H9 (cell line): ENCODE measurements around the gene METTL23. TPM values are rescaled to one million over a fixed set of nuclear protein-coding genes. Genes with fewer than 3 reads are reported as not detected.

ENCODE experiments used
- DNase-seq: peaks from one replicate; pipeline ENCODE4 v3.0.0-alpha.2; 2017
- H2AFZ ChIP-seq: one replicate; pipeline ENCODE4 v1.6.1; 2013; ENCODE audit warnings: mild to moderate bottlenecking, low read length, control low read depth, moderate library complexity
- H2AK5ac ChIP-seq: 2 replicates; pipeline ENCODE4 v1.6.1; 2013; ENCODE audit warnings: low read length, control low read depth, mixed read lengths; ENCODE audit not compliant: insufficient read length
- H2BK120ac ChIP-seq: one replicate; pipeline ENCODE4 v1.6.1; 2013; ENCODE audit warnings: low read depth, mild to moderate bottlenecking, low read length, control low read depth, inconsistent platforms; ENCODE audit not compliant: poor library complexity, severe bottlenecking
- H2BK12ac ChIP-seq: 2 replicates; pipeline ENCODE4 v1.6.1; 2013; ENCODE audit warnings: low read length, control low read depth, mixed read lengths, low read depth; ENCODE audit not compliant: insufficient read length
- H2BK15ac ChIP-seq: 2 replicates; pipeline ENCODE4 v1.6.1; 2013; ENCODE audit warnings: low read depth, low read length, control low read depth
- H2BK20ac ChIP-seq: one replicate; pipeline ENCODE4 v1.6.1; 2013; ENCODE audit warnings: low read depth, mild to moderate bottlenecking, low read length, control low read depth, inconsistent platforms; ENCODE audit not compliant: poor library complexity, severe bottlenecking
- H2BK5ac ChIP-seq: 2 replicates; pipeline ENCODE4 v1.6.1; 2013; ENCODE audit warnings: low read length, control low read depth, mixed read lengths; ENCODE audit not compliant: insufficient read length
- H3K14ac ChIP-seq: 2 replicates; pipeline ENCODE4 v1.6.1; 2013; ENCODE audit warnings: low read length, control low read depth; ENCODE audit not compliant: insufficient read depth
- H3K18ac ChIP-seq: 2 replicates; pipeline ENCODE4 v1.6.1; 2013; ENCODE audit warnings: low read depth, mild to moderate bottlenecking, mixed read lengths, low read length, control low read depth; ENCODE audit not compliant: insufficient read length
- H3K23ac ChIP-seq: 2 replicates; pipeline ENCODE4 v1.6.1; 2013; ENCODE audit warnings: low read length, control low read depth, mixed read lengths, low read depth; ENCODE audit not compliant: insufficient read length
- H3K23me2 ChIP-seq: 2 replicates; pipeline ENCODE4 v1.6.1; 2013; ENCODE audit warnings: low read depth, mild to moderate bottlenecking, mixed read lengths, low read length, control low read depth; ENCODE audit not compliant: insufficient read length, poor library complexity, severe bottlenecking
- H3K27ac ChIP-seq: 2 replicates; pipeline ENCODE4 v1.5.1; 2013; ENCODE audit warnings: low read length, control low read depth, mixed read lengths, low read depth; ENCODE audit not compliant: insufficient read length
- H3K27me3 ChIP-seq: 2 replicates; pipeline ENCODE4 v1.6.1; 2013; ENCODE audit warnings: low read length, control low read depth, inconsistent platforms; ENCODE audit not compliant: insufficient read depth
- H3K4ac ChIP-seq: 2 replicates; pipeline ENCODE4 v1.6.1; 2013; ENCODE audit warnings: low read depth, mild to moderate bottlenecking, control low read depth, inconsistent platforms, low read length, moderate library complexity
- H3K4me1 ChIP-seq: 2 replicates; pipeline ENCODE4 v1.6.1; 2013; ENCODE audit warnings: low read length, control low read depth, inconsistent platforms; ENCODE audit not compliant: insufficient read depth
- H3K4me2 ChIP-seq: 2 replicates; pipeline ENCODE4 v1.6.1; 2013; ENCODE audit warnings: low read length, control low read depth, mixed read lengths; ENCODE audit not compliant: insufficient read length, insufficient read depth
- H3K56ac ChIP-seq: 2 replicates; pipeline ENCODE4 v1.6.1; 2013; ENCODE audit warnings: low read depth, mild to moderate bottlenecking, mixed read lengths, low read length, control low read depth; ENCODE audit not compliant: insufficient read length
- H3K79me1 ChIP-seq: 2 replicates; pipeline ENCODE4 v1.6.1; 2013; ENCODE audit warnings: low read depth, mild to moderate bottlenecking, moderate library complexity, low read length, control low read depth, inconsistent platforms; ENCODE audit not compliant: insufficient read depth, poor library complexity, severe bottlenecking
- H3K79me2 ChIP-seq: 2 replicates; pipeline ENCODE4 v1.6.1; 2013; ENCODE audit warnings: low read length, control low read depth, inconsistent platforms; ENCODE audit not compliant: insufficient read depth
- H3K9ac ChIP-seq: 2 replicates; pipeline ENCODE4 v1.6.1; 2013; ENCODE audit warnings: low read length, control low read depth, mixed read lengths; ENCODE audit not compliant: insufficient read length; ENCODE audit errors: extremely low read depth
- H3K9me3 ChIP-seq: one replicate; pipeline ENCODE4 v1.6.1; 2013; ENCODE audit warnings: low read depth, low read length, inconsistent platforms; ENCODE audit not compliant: control insufficient read depth
- H3T11ph ChIP-seq: one replicate; pipeline ENCODE4 v1.6.1; 2013; ENCODE audit warnings: mild to moderate bottlenecking, low read length, control low read depth, inconsistent platforms
- H4K20me1 ChIP-seq: one replicate; pipeline ENCODE4 v1.6.1; 2013; ENCODE audit not compliant: control insufficient read depth, insufficient read length, insufficient read depth
- H4K5ac ChIP-seq: 2 replicates; pipeline ENCODE4 v1.6.1; 2013; ENCODE audit warnings: low read depth, mild to moderate bottlenecking, mixed read lengths, low read length, control low read depth; ENCODE audit not compliant: insufficient read length
- H4K8ac ChIP-seq: replicated peaks from 2 replicates; pipeline ENCODE4 v1.6.1; 2013; ENCODE audit warnings: low read length, control low read depth, mixed read lengths, low read depth; ENCODE audit not compliant: insufficient read length
- H4K91ac ChIP-seq: 2 replicates; pipeline ENCODE4 v1.6.1; 2013; ENCODE audit warnings: low read depth, mild to moderate bottlenecking, moderate library complexity, mixed read lengths, low read length, control low read depth; ENCODE audit not compliant: insufficient read length
- H3K27ac Mint-ChIP-seq, 3 experiments: 2 replicates in 2 of 3; 3 replicates in 1 of 3; pipeline ENCODE4 v1.8.0; 2020 to 2021; ENCODE audit warnings: mixed read lengths in 3 of 3, mild to moderate bottlenecking in 1 of 3, moderate library complexity in 1 of 3
- H3K27me3 Mint-ChIP-seq: 2 replicates; pipeline ENCODE4 v1.8.0; 2021; ENCODE audit warnings: low read depth, mild to moderate bottlenecking, moderate library complexity, mixed read lengths
- H3K36me3 Mint-ChIP-seq, 3 experiments: 2 replicates in 2 of 3; 3 replicates in 1 of 3; pipeline ENCODE4 v1.8.0; 2020 to 2021; ENCODE audit warnings: low read depth in 3 of 3, mixed read lengths in 3 of 3; ENCODE audit not compliant: insufficient read depth in 1 of 3
- H3K4me1 Mint-ChIP-seq, 2 experiments: 2 replicates each; pipeline ENCODE4 v1.8.0; 2020; ENCODE audit warnings: mixed read lengths in 2 of 2
- H3K4me3 Mint-ChIP-seq, 2 experiments: 2 replicates in 1 of 2; 3 replicates in 1 of 2; pipeline ENCODE4 v1.8.0; 2020 to 2021; ENCODE audit warnings: mild to moderate bottlenecking in 2 of 2, mixed read lengths in 2 of 2, moderate library complexity in 1 of 2
- H3K9me3 Mint-ChIP-seq, 2 experiments: 2 replicates in 1 of 2; 3 replicates in 1 of 2; pipeline ENCODE4 v1.8.0; 2020; ENCODE audit warnings: mild to moderate bottlenecking in 2 of 2, mixed read lengths in 2 of 2, moderate library complexity in 1 of 2
- WGBS: extraction: QIAGEN DNeasy Blood & Tissue Kit; methylation state at CpG from one replicate; pipeline ENCODE4 v1.1.7; 2013; ENCODE audit warnings: missing lambda C conversion rate, low lambda C conversion rate, mixed read lengths; ENCODE audit not compliant: insufficient read length; ENCODE audit errors: extremely low coverage; 5-methylcytosine and 5-hydroxymethylcytosine counted together
- total RNA-seq: library from RNA; stranded (reverse); gene quantifications from 2 replicates; pipeline ENCODE4 v1.2.1, GENCODE V29; 2021
- TF ChIP-seq, protein P1 (sequence below): fragments of 200-600 bp; sonication (generic); conservative IDR thresholded peaks from 3 replicates; pipeline ENCODE4 v1.8.0; 2021; ENCODE audit warnings: antibody characterized with exemption, mild to moderate bottlenecking

The METTL23 gene
- total RNA-seq, 1 experiment from 2014 or later: 29.9 TPM

DNA sequence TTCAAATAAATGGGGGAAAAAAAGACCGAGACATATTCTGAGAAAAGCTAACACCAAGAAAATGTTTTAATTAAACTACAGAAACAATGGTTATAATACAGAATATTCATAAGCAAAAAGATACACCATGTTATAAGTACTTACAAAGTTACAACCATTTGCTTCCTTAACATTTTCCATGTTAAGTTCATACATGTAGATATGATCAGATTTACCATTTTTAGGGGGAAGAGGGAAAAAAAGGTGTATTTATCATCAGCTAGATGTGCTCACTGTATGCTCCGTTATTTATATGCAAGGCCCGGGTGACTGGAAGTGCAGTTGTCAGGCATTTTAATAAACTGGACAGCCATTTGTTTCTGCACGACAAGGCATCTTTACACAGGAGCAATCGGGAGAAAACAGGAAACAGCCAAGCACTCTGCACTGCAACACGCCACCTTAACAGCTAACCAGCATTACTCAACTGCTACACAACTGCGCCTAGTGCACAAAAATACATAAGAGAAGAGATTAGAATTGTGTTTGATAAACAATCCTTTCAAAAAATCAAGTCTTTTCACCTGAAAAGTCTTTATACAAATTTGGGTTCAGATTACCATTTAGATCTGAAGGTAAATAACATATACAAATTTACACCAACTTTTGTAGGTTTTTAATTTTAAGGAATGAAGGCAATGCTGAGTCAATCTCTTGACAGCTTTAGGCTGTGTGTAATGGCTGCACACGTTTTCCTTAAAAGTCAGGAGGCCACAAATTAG lies 7.6 kb downstream of the METTL23 start:
- no peaks in the 10 kb centered on the region for H3K79me1 ChIP-seq
- H2BK5ac ChIP-seq: no peak overlapping the region
- no peak overlapping the region for H2AK5ac ChIP-seq
- Mint-ChIP-seq H3K4me3 (peak overlapping the region; percentile 99 to 100), H3K9me3 (peaks cover 3 to 7% of the 10 kb centered on the region in 2 experiments; a peak in 2 of 5 replicates), H3K4me1 (peaks cover 28 to 32% of the 10 kb centered on the region in 2 experiments), H3K36me3 (peaks cover 39 to 65% (median 45%) of the 10 kb centered on the region in 3 experiments), H3K27me3 (peaks cover 2% of the 10 kb centered on the region), H3K27ac (peak overlapping the region; percentile 7 to 98 (median 76); a peak in 4 of 7 replicates)
- H3K23ac ChIP-seq: no peak overlapping the region
- no peak overlapping the region for H2BK20ac ChIP-seq
- H3K18ac ChIP-seq: no peak overlapping the region
- WGBS: no CpG with 5 or more reads among the region's 8 CpGs
- no peak overlapping the region for H3K9ac ChIP-seq
- H3T11ph ChIP-seq: no peak overlapping the region
- H3K4ac ChIP-seq: no peak overlapping the region
- no peaks in the 10 kb centered on the region for H3K4me1 ChIP-seq
- H2AFZ ChIP-seq: no peak overlapping the region
- H4K91ac ChIP-seq: no peak overlapping the region
- H3K9me3 ChIP-seq: no peaks in the 10 kb centered on the region
- no peak overlapping the region for H3K14ac ChIP-seq
- H4K20me1 ChIP-seq: no peaks in the 10 kb centered on the region
- no peaks in the 10 kb centered on the region for H3K27me3 ChIP-seq
- no peak overlapping the region for H3K27ac ChIP-seq
- H3K56ac ChIP-seq: no peak overlapping the region
- TF ChIP-seq, protein P1, sequence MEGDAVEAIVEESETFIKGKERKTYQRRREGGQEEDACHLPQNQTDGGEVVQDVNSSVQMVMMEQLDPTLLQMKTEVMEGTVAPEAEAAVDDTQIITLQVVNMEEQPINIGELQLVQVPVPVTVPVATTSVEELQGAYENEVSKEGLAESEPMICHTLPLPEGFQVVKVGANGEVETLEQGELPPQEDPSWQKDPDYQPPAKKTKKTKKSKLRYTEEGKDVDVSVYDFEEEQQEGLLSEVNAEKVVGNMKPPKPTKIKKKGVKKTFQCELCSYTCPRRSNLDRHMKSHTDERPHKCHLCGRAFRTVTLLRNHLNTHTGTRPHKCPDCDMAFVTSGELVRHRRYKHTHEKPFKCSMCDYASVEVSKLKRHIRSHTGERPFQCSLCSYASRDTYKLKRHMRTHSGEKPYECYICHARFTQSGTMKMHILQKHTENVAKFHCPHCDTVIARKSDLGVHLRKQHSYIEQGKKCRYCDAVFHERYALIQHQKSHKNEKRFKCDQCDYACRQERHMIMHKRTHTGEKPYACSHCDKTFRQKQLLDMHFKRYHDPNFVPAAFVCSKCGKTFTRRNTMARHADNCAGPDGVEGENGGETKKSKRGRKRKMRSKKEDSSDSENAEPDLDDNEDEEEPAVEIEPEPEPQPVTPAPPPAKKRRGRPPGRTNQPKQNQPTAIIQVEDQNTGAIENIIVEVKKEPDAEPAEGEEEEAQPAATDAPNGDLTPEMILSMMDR: no peak
- peaks cover 19% of the 10 kb centered on the region; the same call in 1 of the 2 replicates for H3K79me2 ChIP-seq
- H2BK12ac ChIP-seq: no peak overlapping the region
- no peak overlapping the region for H4K5ac ChIP-seq
- no peak overlapping the region for H4K8ac ChIP-seq
- no peaks in the 10 kb centered on the region for H3K23me2 ChIP-seq
- no peak overlapping the region for H2BK15ac ChIP-seq
- H3K4me2 ChIP-seq: peak overlapping the region; percentile 71
- no peak for DNase-seq
- no peak overlapping the region for H2BK120ac ChIP-seq
